Measurements from ENCODE around the gene DPH2.

The DPH2 gene

GRCh38 chr1:44008259-44008658 is 38.4 kb downstream of the DPH2 start:
- DNase-seq = no peak

GRCh38 chr1:44010935-44011471 is 41.2 kb downstream of the DPH2 start:
- DNase-seq = no peak

DNA sequence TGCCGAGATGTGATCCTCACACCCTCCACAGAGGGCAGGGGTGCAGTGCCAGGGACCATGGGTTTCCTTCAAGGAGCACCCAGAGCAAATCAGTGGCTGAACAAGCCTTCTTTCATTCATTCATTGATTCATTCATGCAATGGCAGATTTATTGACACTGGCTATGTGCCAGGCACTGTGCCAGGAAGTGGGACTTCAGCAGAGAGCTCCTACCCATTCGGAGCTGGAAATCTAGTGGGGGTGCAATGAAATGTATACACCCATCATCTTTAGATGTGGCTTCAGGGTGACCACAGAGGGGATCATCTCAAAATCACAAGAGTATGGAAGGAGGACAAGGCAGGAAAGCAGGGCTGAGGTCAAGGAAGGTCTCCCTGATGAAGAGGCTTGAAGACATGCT is 42.6 kb downstream of the DPH2 start:
- DNase-seq = no peak

- no peak for DNase-seq
These were observed 43.3 kb downstream of the DPH2 start for GRCh38 chr1:44012941-44013609.

GRCh38 chr1:44013949-44014348 is 44.1 kb downstream of the DPH2 start:
- no peak for DNase-seq

DNA sequence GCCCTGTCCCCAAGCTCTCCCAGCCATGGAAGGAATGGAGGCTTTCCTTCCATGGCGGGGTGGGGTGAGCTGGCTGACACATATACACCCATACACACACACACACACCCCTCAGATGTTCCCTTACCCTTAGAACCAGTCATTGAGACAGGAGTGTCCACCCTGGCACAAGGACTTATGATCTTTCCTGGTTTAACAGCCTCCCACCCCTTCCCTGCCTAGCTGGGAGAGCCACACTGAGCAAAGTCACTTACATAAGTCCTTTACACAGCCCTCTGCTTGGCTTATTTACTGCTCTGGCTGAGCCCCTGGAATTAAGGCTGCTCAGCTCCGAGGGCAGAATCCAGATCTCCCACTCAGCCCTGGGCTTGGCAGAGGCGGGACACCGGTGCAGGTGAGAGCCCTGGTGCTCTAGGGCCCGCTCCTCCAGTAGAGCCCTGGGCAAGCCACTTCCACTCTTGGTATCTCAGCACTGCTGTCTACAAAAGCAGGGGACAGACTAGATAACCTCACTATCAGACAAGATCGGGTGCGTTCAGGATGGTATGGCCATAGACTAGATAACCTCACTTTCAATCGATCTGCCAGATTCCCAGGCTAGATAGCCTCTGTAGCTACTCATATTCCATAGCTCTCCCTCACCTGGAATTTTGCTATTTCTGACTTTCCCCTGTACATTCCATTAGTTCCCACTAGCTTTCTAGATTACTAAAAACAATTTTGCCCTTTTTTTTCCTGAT is 44.7 kb downstream of the DPH2 start:
- no peak for DNase-seq

GRCh38 chr1:44015206-44015605 is 45.4 kb downstream of the DPH2 start:
- no peak for DNase-seq

DNA sequence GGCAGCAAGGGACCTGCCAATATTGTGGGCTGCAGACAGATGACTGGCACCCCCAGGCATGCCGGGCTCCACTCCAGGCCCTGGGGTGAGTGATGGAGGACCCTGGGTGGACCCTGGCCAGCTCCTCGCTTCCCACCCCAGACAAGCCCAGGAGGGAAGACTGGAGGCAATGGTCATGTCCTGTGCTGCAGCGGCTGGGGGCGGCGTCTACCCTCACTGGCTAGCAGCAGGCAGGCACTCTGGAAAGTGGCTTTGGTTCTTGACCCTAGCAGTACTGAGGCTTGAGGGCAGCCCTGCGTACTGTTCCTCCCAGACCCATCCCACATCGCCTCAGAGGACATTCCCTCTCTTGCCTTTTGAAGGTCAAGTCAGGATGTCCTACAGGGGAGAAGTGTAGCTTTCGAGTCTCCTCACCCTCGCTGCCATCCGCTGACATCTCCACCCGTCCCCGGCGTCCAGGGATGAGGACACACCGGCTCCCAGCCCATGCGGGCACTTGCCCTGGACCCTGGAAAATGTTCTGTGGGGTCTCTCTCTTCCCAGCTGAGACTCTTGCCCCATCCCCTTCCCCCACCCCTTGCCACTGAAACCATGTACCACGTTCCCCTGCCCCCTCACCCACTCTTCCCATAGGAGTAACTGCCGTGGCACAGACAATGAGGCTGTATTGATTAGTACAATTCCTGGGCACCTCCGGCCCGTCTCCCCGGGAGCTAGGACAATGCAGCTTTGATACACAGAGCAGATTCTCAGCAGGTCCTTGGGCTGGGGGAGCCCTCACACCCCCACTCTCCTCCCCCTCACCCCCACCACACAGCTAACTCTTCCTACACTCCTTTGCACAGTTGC is 46.5 kb downstream of the DPH2 start:
- DNase-seq = no peak

DNA sequence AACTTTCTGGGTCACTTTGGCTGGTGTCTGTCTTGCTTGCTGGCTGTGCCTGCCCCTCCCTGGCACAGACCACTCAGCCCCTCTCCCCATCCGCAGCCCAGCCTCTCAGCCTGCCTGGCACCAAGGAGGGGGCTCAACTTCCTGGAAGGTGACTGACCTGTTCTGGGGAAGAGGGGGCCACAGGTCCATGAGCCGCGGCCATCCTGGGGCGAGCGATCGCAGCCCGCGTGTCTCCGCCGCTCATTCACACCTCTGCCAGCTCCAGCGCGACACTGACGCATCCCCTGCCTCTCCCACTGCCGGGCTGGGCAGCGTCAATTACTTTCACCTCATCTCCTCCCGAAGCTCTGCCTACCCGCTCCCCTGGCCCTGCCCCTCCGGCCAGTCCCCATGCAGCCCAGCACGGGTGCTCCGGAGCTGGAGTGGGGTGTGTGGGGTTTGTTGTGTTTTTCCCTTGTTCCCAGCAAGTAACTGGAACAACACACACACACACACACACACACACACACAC is 47.1 kb downstream of the DPH2 start:
- DNase-seq = no peak

DNA sequence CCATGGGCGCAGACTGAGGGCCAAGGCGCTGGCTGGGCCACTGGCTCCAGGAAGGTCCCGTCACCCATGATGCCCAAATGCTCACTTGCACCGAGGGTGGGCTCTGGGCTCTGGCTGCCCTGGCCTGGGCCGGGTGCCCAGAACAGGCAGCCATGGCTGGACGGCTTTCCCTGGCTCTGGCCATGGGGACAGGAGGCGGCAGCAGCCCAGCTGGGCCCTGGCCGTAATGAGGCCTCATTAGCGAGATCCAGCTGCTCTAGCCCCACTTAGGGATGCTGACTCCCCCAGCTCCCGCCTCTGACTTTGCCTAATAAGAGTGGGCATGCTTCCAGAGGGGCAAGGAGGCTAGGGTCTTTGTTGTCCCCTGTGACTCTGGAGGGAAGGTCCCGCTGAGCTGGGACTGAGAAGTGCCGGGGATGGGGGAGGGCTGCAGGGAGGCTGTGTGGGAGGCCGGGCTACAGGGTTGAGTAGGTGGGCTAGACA is 49.7 kb downstream of the DPH2 start:
- no peak for DNase-seq

DNA sequence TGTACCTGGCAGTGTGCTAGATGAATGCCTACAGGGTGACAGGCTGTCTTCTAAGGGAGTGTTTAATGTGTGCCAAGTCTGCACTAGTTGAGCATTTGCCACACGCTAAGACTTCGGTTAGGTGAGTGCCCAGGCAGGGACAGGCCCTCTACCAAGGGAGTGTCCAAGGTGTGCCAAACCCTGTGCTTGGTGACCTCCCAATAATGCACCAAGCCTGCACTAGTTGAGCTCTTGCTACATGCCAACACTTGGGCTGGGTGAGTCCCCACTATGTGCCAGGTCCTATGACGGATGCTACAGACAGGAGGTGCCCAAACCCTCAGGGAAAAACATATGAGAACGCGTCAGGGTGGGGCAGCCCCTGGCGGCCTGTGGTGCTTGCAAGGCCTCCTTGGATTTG is 50.7 kb downstream of the DPH2 start:
- DNase-seq = no peak

DNA sequence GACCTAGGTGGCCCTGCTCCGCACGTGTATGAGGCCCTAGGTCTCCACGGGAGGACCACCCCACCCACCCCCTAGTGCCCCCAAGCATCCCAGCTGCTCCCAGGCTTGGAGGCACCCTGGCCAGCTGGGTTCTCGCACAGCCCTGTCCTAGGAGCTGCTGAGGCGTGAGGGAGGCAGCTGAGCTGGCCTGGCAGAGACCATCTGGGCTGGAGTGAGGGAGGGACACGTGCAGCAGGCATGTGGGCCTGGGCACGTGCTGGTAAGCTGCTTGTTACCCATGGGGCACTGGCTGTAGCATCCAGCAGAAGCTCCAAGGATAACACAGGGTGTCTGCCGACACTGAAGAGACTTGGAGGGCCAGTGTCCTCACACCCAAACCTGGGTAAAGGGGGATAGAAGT is 51.3 kb downstream of the DPH2 start:
- DNase-seq = no peak

DNA sequence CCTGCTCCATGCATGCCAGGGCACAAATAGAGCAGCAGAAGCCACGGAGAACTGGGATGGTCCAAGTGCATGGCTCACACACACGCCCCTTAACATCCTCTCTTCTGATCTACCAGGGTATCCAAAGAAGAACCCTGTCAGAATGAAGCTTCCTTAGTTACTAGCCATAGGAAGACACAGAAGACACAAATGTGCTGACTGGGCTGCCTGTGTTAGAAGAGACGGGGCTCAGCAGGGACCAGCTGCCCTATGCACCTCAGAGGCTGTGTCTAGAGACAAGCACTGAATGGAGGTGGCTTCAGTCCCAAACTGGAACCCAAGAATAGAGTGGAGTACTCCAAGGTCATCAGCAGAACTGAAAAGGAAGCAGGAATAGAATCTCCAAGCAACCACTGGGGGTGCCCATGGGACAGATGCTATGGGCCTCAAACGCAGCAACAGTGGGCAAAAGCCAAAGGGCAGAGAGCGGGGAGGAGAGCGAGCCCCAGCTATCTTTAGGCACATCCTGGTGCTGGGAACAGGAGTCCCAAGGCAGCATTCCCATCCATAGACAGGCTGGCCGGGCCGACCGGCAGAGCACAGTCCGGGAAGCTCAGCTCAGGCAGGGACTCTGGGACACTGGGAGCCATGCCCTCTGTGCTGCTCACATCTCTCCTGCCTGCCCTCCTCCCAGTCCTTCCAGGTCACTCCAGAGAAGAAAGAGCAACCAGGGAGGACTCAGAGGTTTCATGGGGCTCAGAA is 51.9 kb downstream of the DPH2 start:
- no peak for DNase-seq

All from SIG-M5 (cell line).